RWPE1 (cell line): ENCODE measurements around the gene ZNF318.

Source experiments
- CTCF ChIA-PET: fragments of 350-600 bp; sonication (Branson Sonifier 250); formaldehyde crosslinking; extraction: SDS; loops from one replicate; lab custom pipeline; 2021; lab: Yijun Ruan, JAX
- POLR2A ChIA-PET: fragments of 400-600 bp; formaldehyde crosslinking; extraction: SDS; loops from one replicate; lab custom pipeline; 2020; ENCODE audit warnings: antibody characterized with exemption; ENCODE audit not compliant: low non-redundant PET; lab: Yijun Ruan, JAX
- DNase-seq: peaks from one replicate; pipeline ENCODE4 v3.0.0; 2012; ENCODE audit warnings: low spot score
- H3K27ac ChIP-seq: fragments of 450-650 bp; 2 replicates; pipeline ENCODE4 v1.5.1; 2017
- CTCF ChIP-seq: fragments of 450-650 bp; conservative IDR thresholded peaks from 2 replicates; pipeline ENCODE4 v1.5.1; 2017; ENCODE audit warnings: low read depth, mild to moderate bottlenecking

The ZNF318 gene

GRCh38 chr6:43338243-43338642, 31.2 kb downstream of the ZNF318 start:
- ChIA-PET POLR2A (no interaction called here), CTCF (interaction anchor here (1.1 kb wide), 1 partner anchor 18 kb away, joined by 3 read pairs; no protein-coding TSS in a partner anchor)
- no peak for TF ChIP-seq CTCF
- no peak overlapping the region for H3K27ac ChIP-seq
- no peak for DNase-seq

GRCh38 chr6:43336382-43336781, 33.1 kb downstream of the ZNF318 start:
- H3K27ac ChIP-seq, result no peak overlapping the region
- TF ChIP-seq CTCF, result no peak
- POLR2A ChIA-PET, result no interaction called here
- CTCF ChIA-PET, result no interaction called here
- DNase-seq, result no peak

GRCh38 chr6:43335469-43335868, 34.0 kb downstream of the ZNF318 start:
- POLR2A ChIA-PET, result no interaction called here
- TF ChIP-seq CTCF, result no peak
- H3K27ac ChIP-seq, result no peak overlapping the region
- DNase-seq, result no peak
- CTCF ChIA-PET, result interaction anchor here (0.7 to 2.7 kb wide), 2 partner anchors 72 to 171 kb away, joined by 3 to 18 read pairs; no protein-coding TSS in a partner anchor

GRCh38 chr6:43334466-43335095, 34.9 kb downstream of the ZNF318 start:
- CTCF ChIA-PET, result interaction anchor here (0.6 to 2.7 kb wide), 10 partner anchors 27 to 244 kb away, joined by 3 to 18 read pairs (median 4); partner anchors contain the start of gene DNPH1
- peak; percentile 57 for TF ChIP-seq CTCF
- H3K27ac ChIP-seq, result no peak overlapping the region
- POLR2A ChIA-PET, result no interaction called here
- peak; percentile 58 for DNase-seq

- TF ChIP-seq CTCF, result no peak
- CTCF ChIA-PET, result no interaction called here
- POLR2A ChIA-PET, result no interaction called here
- H3K27ac ChIP-seq, result no peak overlapping the region
- DNase-seq, result no peak
These were observed 37.6 kb downstream of the ZNF318 start for GRCh38 chr6:43331891-43332290.

GRCh38 chr6:43331470-43331869, 38.0 kb downstream of the ZNF318 start:
- ChIA-PET POLR2A (no interaction called here), CTCF (interaction anchor here (0.6 kb wide), 1 partner anchor 23 kb away, joined by 5 read pairs; the partner anchor contains the start of gene CRIP3)
- DNase-seq, result no peak
- no peak overlapping the region for H3K27ac ChIP-seq
- TF ChIP-seq CTCF, result no peak
